ENCODE measurements around the gene PEX14. TPM values are rescaled to one million over a fixed set of nuclear protein-coding genes. Genes with fewer than 3 reads are reported as not detected.

PEX14 gene
- total and polyA plus RNA-seq, 2 donors, result 8.8 to 16.1 TPM

DNA sequence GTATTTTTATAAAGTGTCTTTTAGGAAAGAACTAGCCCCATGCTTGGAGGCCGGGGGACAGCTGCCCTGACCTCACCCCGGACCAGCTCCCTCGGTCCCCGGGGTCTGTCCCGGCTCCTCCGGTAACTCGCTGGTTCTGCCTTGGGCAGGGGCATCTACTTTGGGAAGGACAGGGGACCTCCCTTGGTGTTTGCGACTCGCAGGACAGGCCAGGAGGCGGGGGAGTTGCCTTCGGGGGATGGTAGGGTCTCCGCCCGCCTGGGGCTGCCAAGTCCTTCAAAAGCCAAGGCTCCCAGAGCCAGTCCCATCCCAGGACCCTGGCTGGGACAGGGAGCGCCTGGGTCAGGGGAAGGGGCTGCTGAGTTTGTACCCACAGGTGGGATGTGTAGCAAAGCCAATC lies 157.9 kb downstream of the PEX14 start:
- 97% methylated on average over 14 of the region's 14 CpGs for WGBS
- DNase-seq (ENCODE audit: low read depth in 6 of 9, low spot score in 9 of 9), result no peak
- H3K4me1 ChIP-seq (ENCODE audit: control insufficient read depth in 2 of 2, insufficient read depth in 2 of 2, low read length in 2 of 2), result peaks cover 0 to 7% of the 10 kb centered on the region in 2 donors
- H3K27me3 ChIP-seq (ENCODE audit: control insufficient read depth in 2 of 2, insufficient read depth in 1 of 2, low read length in 1 of 2), result peaks cover 5 to 17% of the 10 kb centered on the region in 2 donors
- no peaks in the 10 kb centered on the region for H3K9me3 ChIP-seq (ENCODE audit: control insufficient read depth in 2 of 2, insufficient read depth in 1 of 2, low read length in 1 of 2)
- peaks cover 0 to 19% of the 10 kb centered on the region in 2 donors for H3K36me3 ChIP-seq (ENCODE audit: control insufficient read depth in 2 of 2, insufficient read depth in 2 of 2, low read length in 1 of 2)
- H3K27ac ChIP-seq (ENCODE audit: low read depth in 1 of 2, low read length in 1 of 2), result peak overlapping the region in 1 of 2 donors; percentile 4
- H3K4me3 ChIP-seq (ENCODE audit: low read length in 2 of 2), result no peak overlapping the region

GRCh38 chr1:10633416-10633815 lies 158.7 kb downstream of the PEX14 start:
- no peaks in the 10 kb centered on the region for H3K9me3 ChIP-seq (ENCODE audit: control insufficient read depth in 2 of 2, insufficient read depth in 1 of 2, low read length in 1 of 2)
- 99% methylated on average over 10 of the region's 10 CpGs for WGBS
- H3K4me3 ChIP-seq (ENCODE audit: low read length in 2 of 2), result no peak overlapping the region
- DNase-seq (ENCODE audit: low read depth in 6 of 9, low spot score in 9 of 9), result no peak
- peaks cover 0 to 10% of the 10 kb centered on the region in 2 donors for H3K4me1 ChIP-seq (ENCODE audit: control insufficient read depth in 2 of 2, insufficient read depth in 2 of 2, low read length in 2 of 2)
- H3K36me3 ChIP-seq (ENCODE audit: control insufficient read depth in 2 of 2, insufficient read depth in 2 of 2, low read length in 1 of 2), result peaks cover 0 to 19% of the 10 kb centered on the region in 2 donors
- no peak overlapping the region for H3K27ac ChIP-seq (ENCODE audit: low read depth in 1 of 2, low read length in 1 of 2)
- H3K27me3 ChIP-seq (ENCODE audit: control insufficient read depth in 2 of 2, insufficient read depth in 1 of 2, low read length in 1 of 2), result peaks cover 9 to 24% of the 10 kb centered on the region in 2 donors

DNA sequence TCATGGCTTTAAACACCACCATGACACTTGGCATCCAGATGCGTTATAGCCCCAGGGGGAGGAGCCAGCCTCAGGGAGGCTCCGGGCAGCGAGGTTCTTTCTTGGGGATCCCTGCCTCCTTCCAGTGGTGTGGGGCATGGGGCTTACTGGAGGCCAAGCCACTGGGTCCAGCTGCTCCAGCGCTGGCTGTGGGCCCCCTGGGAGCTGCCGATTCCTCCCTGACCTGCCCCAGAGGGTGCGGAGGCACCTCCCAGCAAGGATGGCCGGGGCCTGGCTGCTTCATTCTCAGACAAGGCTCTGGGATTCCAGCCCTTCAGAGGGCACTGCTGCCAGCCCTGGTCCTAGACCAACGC lies 159.3 kb downstream of the PEX14 start:
- peaks cover 0 to 10% of the 10 kb centered on the region in 2 donors for H3K4me1 ChIP-seq (ENCODE audit: control insufficient read depth in 2 of 2, insufficient read depth in 2 of 2, low read length in 2 of 2)
- H3K27me3 ChIP-seq (ENCODE audit: control insufficient read depth in 2 of 2, insufficient read depth in 1 of 2, low read length in 1 of 2), result peaks cover 15 to 29% of the 10 kb centered on the region in 2 donors
- H3K9me3 ChIP-seq (ENCODE audit: control insufficient read depth in 2 of 2, insufficient read depth in 1 of 2, low read length in 1 of 2), result no peaks in the 10 kb centered on the region
- H3K27ac ChIP-seq (ENCODE audit: low read depth in 1 of 2, low read length in 1 of 2), result no peak overlapping the region
- H3K4me3 ChIP-seq (ENCODE audit: low read length in 2 of 2), result no peak overlapping the region
- WGBS, result 98% methylated on average over 8 of the region's 8 CpGs
- DNase-seq (ENCODE audit: low read depth in 6 of 9, low spot score in 9 of 9), result no peak
- H3K36me3 ChIP-seq (ENCODE audit: control insufficient read depth in 2 of 2, insufficient read depth in 2 of 2, low read length in 1 of 2), result peaks cover 0 to 19% of the 10 kb centered on the region in 2 donors

- Histone ChIP-seq H3K36me3 (ENCODE audit: control insufficient read depth in 2 of 2, insufficient read depth in 2 of 2, low read length in 1 of 2) (peaks cover 0 to 23% of the 10 kb centered on the region in 2 donors), H3K9me3 (ENCODE audit: control insufficient read depth in 2 of 2, insufficient read depth in 1 of 2, low read length in 1 of 2) (peaks cover 0 to 1% of the 10 kb centered on the region in 2 donors), H3K4me3 (ENCODE audit: low read length in 2 of 2) (no peak overlapping the region), H3K27me3 (ENCODE audit: control insufficient read depth in 2 of 2, insufficient read depth in 1 of 2, low read length in 1 of 2) (peaks cover 20 to 33% of the 10 kb centered on the region in 2 donors), H3K4me1 (ENCODE audit: control insufficient read depth in 2 of 2, insufficient read depth in 2 of 2, low read length in 2 of 2) (peaks cover 0 to 12% of the 10 kb centered on the region in 2 donors), H3K27ac (ENCODE audit: low read depth in 1 of 2, low read length in 1 of 2) (peak overlapping the region in 1 of 2 donors; percentile 42)
- DNase-seq (ENCODE audit: low read depth in 6 of 9, low spot score in 9 of 9), result no peak
- WGBS, result 92% methylated on average over 23 of the region's 23 CpGs
Measured at GRCh38 chr1:10634428-10635084, 159.8 kb downstream of the PEX14 start.

- peaks cover 0 to 12% of the 10 kb centered on the region in 2 donors for H3K4me1 ChIP-seq (ENCODE audit: control insufficient read depth in 2 of 2, insufficient read depth in 2 of 2, low read length in 2 of 2)
- no peak overlapping the region for H3K4me3 ChIP-seq (ENCODE audit: low read length in 2 of 2)
- no peak for DNase-seq (ENCODE audit: low read depth in 6 of 9, low spot score in 9 of 9)
- H3K27me3 ChIP-seq (ENCODE audit: control insufficient read depth in 2 of 2, insufficient read depth in 1 of 2, low read length in 1 of 2), result peaks cover 23 to 41% of the 10 kb centered on the region in 2 donors
- peaks cover 0 to 22% of the 10 kb centered on the region in 2 donors for H3K36me3 ChIP-seq (ENCODE audit: control insufficient read depth in 2 of 2, insufficient read depth in 2 of 2, low read length in 1 of 2)
- WGBS, result 95% methylated on average over 23 of the region's 23 CpGs
- H3K9me3 ChIP-seq (ENCODE audit: control insufficient read depth in 2 of 2, insufficient read depth in 1 of 2, low read length in 1 of 2), result peaks cover 0 to 2% of the 10 kb centered on the region in 2 donors
- H3K27ac ChIP-seq (ENCODE audit: low read depth in 1 of 2, low read length in 1 of 2), result peak overlapping the region in 1 of 2 donors; percentile 42
Measured at GRCh38 chr1:10635085-10635896, 160.5 kb downstream of the PEX14 start.

DNA sequence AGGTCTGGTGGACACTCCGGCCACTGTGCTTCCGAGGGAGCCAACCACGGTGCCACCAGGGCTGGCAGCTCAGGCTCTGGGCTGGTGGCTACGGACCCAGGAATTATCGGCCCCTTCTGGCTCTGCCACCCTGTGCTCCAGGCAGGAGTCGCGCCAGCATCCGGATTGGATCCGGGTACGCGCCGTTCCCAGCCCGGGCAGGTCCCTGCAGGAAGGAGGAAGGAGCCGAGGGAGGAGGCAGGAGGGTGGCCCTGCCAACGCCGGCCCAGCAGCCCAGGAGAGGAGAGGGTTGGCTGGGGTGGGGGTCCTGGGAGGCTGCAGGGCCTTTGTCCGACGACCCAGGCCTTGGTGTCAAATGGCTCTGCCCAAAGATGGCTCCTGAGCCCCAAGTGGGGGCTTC lies 161.2 kb downstream of the PEX14 start:
- DNase-seq (ENCODE audit: low read depth in 6 of 9, low spot score in 9 of 9), result no peak
- H3K4me3 ChIP-seq (ENCODE audit: low read length in 2 of 2), result no peak overlapping the region
- H3K27ac ChIP-seq (ENCODE audit: low read depth in 1 of 2, low read length in 1 of 2), result peak overlapping the region in 1 of 2 donors; percentile 65

DNA sequence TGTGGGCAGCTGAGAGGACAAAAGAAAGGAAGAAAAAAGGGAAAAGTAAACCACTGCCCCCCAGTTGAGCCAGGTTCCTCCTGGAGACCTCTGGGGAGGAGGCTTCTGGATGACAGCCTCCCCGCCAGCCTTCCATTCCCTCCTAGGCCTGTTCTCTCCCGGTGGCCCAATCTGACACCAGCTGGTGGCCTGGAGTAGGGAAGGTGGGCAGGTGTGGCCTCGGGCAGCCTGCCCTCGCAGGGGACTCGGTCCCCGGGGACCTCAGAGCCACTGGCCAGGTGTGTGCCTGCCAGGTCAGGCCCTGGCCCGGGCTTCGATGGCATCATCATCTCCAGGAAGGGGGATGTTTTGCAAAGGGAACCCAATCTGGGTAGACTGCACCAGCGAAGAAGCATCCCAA lies 162.7 kb downstream of the PEX14 start:
- no peak overlapping the region for H3K27ac ChIP-seq (ENCODE audit: low read depth in 1 of 2, low read length in 1 of 2)
- peaks cover 0 to 2% of the 10 kb centered on the region in 2 donors for H3K9me3 ChIP-seq (ENCODE audit: control insufficient read depth in 2 of 2, insufficient read depth in 1 of 2, low read length in 1 of 2)
- no peak overlapping the region for H3K4me3 ChIP-seq (ENCODE audit: low read length in 2 of 2)
- H3K4me1 ChIP-seq (ENCODE audit: control insufficient read depth in 2 of 2, insufficient read depth in 2 of 2, low read length in 2 of 2), result peaks cover 0 to 7% of the 10 kb centered on the region in 2 donors
- no peak for DNase-seq (ENCODE audit: low read depth in 6 of 9, low spot score in 9 of 9)
- WGBS, result 95% methylated on average over 9 of the region's 9 CpGs
- H3K36me3 ChIP-seq (ENCODE audit: control insufficient read depth in 2 of 2, insufficient read depth in 2 of 2, low read length in 1 of 2), result peaks cover 0 to 24% of the 10 kb centered on the region in 2 donors
- H3K27me3 ChIP-seq (ENCODE audit: control insufficient read depth in 2 of 2, insufficient read depth in 1 of 2, low read length in 1 of 2), result peaks cover 23 to 56% of the 10 kb centered on the region in 2 donors

More for the DNA sequence above, 161.2 kb downstream of the PEX14 start:
- 95% methylated on average over 18 of the region's 18 CpGs for WGBS
- H3K4me1 ChIP-seq (ENCODE audit: control insufficient read depth in 2 of 2, insufficient read depth in 2 of 2, low read length in 2 of 2), result peaks cover 0 to 7% of the 10 kb centered on the region in 2 donors
- H3K9me3 ChIP-seq (ENCODE audit: control insufficient read depth in 2 of 2, insufficient read depth in 1 of 2, low read length in 1 of 2), result peaks cover 0 to 2% of the 10 kb centered on the region in 2 donors
- H3K36me3 ChIP-seq (ENCODE audit: control insufficient read depth in 2 of 2, insufficient read depth in 2 of 2, low read length in 1 of 2), result peaks cover 0 to 20% of the 10 kb centered on the region in 2 donors
- H3K27me3 ChIP-seq (ENCODE audit: control insufficient read depth in 2 of 2, insufficient read depth in 1 of 2, low read length in 1 of 2), result peaks cover 23 to 48% of the 10 kb centered on the region in 2 donors

DNA sequence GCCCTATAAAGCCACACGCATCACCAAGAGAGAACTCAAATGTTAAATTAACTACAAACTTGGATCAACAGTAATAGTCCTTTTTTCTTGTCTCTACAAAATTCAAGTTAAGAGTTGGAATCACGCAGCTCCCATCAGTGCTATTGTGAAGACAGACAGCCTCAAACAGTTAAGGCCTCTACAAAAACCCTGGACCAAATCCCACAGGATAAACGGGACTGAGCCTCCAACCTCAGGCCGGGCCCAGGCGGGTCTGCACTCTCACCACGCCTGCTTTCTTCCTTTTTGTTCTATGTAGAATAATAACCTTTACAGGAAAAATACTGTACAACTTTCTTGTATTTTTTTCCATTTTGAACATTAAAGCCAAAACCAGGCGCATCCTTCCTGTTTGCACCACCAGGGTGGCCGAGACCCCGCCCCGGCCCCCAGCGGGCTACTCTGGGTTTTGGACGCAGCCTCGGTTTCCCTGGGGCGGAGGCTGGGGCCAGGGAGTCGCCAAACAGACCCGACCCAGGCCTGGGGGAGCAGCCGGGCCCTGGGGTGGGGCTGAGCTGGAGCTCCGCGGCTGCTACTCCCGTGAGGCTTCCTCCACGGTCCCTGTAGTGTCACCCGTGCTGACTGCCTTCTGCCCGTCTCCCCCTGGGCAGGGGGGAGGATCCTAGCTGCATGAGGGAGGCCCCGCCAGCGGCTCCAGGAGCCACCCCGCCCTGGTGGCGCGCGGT lies 163.2 kb downstream of the PEX14 start:
- peaks cover 0 to 2% of the 10 kb centered on the region in 2 donors for H3K9me3 ChIP-seq (ENCODE audit: control insufficient read depth in 2 of 2, insufficient read depth in 1 of 2, low read length in 1 of 2)
- 45% methylated on average over 29 of the region's 29 CpGs for WGBS
- peak in 1 of 9 donors; percentile 11 for DNase-seq (ENCODE audit: low read depth in 6 of 9, low spot score in 9 of 9)
- H3K4me1 ChIP-seq (ENCODE audit: control insufficient read depth in 2 of 2, insufficient read depth in 2 of 2, low read length in 2 of 2), result peaks cover 0 to 7% of the 10 kb centered on the region in 2 donors
- peaks cover 23 to 56% of the 10 kb centered on the region in 2 donors for H3K27me3 ChIP-seq (ENCODE audit: control insufficient read depth in 2 of 2, insufficient read depth in 1 of 2, low read length in 1 of 2)
- no peak overlapping the region for H3K27ac ChIP-seq (ENCODE audit: low read depth in 1 of 2, low read length in 1 of 2)
- peaks cover 0 to 25% of the 10 kb centered on the region in 2 donors for H3K36me3 ChIP-seq (ENCODE audit: control insufficient read depth in 2 of 2, insufficient read depth in 2 of 2, low read length in 1 of 2)
- H3K4me3 ChIP-seq (ENCODE audit: low read length in 2 of 2), result peak overlapping the region; percentile 4 to 31
